WTC11 (cell line): ENCODE measurements around the gene B4GALT4.

Experiments used
- CREB1 ChIP-seq: sonication (generic); formaldehyde crosslinking; IDR thresholded peaks from 2 replicates; pipeline ENCODE4 v1.8.0; 2023; ENCODE audit warnings: mild to moderate bottlenecking, missing genetic modification reagents
- MYBL2 ChIP-seq: sonication (generic); formaldehyde crosslinking; IDR thresholded peaks from 2 replicates; pipeline ENCODE4 v1.8.1; 2023; ENCODE audit warnings: mild to moderate bottlenecking, moderate library complexity, missing genetic modification reagents
- TF ChIP-seq, protein P1 (sequence below): sonication (generic); formaldehyde crosslinking; conservative IDR thresholded peaks from 2 replicates; pipeline ENCODE4 v1.8.1; 2023; ENCODE audit warnings: mild to moderate bottlenecking, low read depth, missing genetic modification reagents, moderate library complexity
- TF ChIP-seq, protein P2 (sequence below): sonication (generic); formaldehyde crosslinking; IDR thresholded peaks from 2 replicates; pipeline ENCODE4 v1.8.1; 2023; ENCODE audit warnings: mild to moderate bottlenecking, missing genetic modification reagents
- TF ChIP-seq, protein P3 (sequence below): fragments of 200-600 bp; IDR thresholded peaks from 2 replicates; pipeline ENCODE4 v1.8.0; 2022; ENCODE audit warnings: antibody characterized with exemption

GRCh38 chr3:119236756-119237155 lies 3.9 kb downstream of the B4GALT4 start:
- no peak for TF ChIP-seq CREB1 (CRISPR knock-in tag)
- TF ChIP-seq, protein P1, sequence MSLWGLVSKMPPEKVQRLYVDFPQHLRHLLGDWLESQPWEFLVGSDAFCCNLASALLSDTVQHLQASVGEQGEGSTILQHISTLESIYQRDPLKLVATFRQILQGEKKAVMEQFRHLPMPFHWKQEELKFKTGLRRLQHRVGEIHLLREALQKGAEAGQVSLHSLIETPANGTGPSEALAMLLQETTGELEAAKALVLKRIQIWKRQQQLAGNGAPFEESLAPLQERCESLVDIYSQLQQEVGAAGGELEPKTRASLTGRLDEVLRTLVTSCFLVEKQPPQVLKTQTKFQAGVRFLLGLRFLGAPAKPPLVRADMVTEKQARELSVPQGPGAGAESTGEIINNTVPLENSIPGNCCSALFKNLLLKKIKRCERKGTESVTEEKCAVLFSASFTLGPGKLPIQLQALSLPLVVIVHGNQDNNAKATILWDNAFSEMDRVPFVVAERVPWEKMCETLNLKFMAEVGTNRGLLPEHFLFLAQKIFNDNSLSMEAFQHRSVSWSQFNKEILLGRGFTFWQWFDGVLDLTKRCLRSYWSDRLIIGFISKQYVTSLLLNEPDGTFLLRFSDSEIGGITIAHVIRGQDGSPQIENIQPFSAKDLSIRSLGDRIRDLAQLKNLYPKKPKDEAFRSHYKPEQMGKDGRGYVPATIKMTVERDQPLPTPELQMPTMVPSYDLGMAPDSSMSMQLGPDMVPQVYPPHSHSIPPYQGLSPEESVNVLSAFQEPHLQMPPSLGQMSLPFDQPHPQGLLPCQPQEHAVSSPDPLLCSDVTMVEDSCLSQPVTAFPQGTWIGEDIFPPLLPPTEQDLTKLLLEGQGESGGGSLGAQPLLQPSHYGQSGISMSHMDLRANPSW, result no peak
- TF ChIP-seq, protein P2, sequence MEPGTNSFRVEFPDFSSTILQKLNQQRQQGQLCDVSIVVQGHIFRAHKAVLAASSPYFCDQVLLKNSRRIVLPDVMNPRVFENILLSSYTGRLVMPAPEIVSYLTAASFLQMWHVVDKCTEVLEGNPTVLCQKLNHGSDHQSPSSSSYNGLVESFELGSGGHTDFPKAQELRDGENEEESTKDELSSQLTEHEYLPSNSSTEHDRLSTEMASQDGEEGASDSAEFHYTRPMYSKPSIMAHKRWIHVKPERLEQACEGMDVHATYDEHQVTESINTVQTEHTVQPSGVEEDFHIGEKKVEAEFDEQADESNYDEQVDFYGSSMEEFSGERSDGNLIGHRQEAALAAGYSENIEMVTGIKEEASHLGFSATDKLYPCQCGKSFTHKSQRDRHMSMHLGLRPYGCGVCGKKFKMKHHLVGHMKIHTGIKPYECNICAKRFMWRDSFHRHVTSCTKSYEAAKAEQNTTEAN (CRISPR knock-in tag), result no peak
- TF ChIP-seq, protein P3, sequence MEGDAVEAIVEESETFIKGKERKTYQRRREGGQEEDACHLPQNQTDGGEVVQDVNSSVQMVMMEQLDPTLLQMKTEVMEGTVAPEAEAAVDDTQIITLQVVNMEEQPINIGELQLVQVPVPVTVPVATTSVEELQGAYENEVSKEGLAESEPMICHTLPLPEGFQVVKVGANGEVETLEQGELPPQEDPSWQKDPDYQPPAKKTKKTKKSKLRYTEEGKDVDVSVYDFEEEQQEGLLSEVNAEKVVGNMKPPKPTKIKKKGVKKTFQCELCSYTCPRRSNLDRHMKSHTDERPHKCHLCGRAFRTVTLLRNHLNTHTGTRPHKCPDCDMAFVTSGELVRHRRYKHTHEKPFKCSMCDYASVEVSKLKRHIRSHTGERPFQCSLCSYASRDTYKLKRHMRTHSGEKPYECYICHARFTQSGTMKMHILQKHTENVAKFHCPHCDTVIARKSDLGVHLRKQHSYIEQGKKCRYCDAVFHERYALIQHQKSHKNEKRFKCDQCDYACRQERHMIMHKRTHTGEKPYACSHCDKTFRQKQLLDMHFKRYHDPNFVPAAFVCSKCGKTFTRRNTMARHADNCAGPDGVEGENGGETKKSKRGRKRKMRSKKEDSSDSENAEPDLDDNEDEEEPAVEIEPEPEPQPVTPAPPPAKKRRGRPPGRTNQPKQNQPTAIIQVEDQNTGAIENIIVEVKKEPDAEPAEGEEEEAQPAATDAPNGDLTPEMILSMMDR, result no peak
- no peak for TF ChIP-seq MYBL2
